A375 (cell line): ENCODE measurements around the gene NHP2. TPM values are rescaled to one million over a fixed set of nuclear protein-coding genes. Genes with fewer than 3 reads are reported as not detected.

Experiments
- total RNA-seq: library from RNA; depleted of rRNA; stranded (reverse); fragments of >200 nt; shearing (Covaris generic); gene quantifications from 2 replicates; pipeline ENCODE4 v1.2.3, GENCODE V29; 2014; rRNA removed

Gene NHP2
- 690 and 698 TPM in 2 replicates for total RNA-seq

DNA sequence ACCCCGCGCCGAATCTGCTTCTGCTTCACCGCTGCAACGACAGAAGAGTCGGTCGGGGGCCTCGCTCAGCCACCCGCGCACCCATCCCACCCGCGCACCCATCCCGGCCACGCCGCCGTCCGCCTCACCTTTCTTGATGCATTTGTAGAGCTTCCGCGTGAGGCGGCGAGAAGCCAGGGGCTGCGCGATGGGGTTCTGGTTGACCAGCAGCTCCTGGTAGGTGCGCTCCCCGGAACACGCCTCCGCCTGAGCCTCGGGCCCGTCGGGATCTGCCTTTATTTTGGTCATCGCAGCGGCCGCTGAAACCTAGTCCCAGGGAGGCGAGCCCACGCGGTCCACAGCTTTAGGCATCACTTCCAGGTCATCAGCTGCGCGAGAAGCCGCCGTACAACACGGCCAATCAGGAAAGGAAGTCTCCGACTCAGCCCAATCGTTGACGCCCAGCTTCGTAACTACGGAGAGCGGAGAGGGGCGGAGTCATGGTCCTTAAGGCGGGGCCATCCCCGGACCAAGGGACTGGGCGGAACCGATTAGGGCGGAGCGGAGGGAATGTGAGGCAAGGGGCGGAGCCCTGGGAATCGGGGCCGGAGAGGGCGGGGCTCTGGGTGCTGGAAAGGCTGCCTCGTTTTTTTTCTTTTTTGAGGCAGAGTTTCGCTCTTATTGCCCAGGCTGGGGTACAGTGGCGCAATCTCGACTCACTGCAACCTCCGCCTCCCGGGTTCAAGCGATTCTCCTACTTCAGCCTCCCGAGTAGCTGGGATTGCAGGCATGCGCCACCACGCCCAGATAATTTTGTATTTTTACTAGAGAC is at the start of gene NHP2:
Gene NHP2, minus strand, starts transcription at position 356 of the 811 bp plus-strand sequence. Its CDS starts 68 bp downstream, at position 288.

DNA sequence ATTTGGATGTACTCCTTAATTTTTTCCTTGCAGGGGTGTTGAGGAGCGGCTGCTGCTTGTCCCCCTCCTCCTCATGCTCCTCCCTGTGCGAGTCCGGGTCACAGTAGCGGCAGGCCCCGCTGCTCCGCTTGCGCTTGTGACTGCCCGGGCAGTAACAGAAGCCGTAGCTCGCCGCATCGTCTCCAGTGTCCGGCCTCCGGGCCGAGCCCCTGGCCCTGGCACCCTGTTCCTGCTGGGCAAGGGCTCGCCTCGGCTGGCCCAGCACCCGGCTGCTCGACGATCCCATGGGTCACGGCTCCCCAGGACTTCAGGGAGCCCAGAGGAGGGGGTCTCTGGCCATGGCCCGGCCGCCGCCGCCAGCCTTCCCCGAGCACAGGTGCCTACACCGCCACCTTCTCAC is 33.3 kb upstream of the NHP2 start, which contains the start of gene GMCL2:
Gene GMCL2, minus strand, starts transcription at position 358 of the 400 bp plus-strand sequence. Its CDS starts 72 bp downstream, at position 286.

DNA sequence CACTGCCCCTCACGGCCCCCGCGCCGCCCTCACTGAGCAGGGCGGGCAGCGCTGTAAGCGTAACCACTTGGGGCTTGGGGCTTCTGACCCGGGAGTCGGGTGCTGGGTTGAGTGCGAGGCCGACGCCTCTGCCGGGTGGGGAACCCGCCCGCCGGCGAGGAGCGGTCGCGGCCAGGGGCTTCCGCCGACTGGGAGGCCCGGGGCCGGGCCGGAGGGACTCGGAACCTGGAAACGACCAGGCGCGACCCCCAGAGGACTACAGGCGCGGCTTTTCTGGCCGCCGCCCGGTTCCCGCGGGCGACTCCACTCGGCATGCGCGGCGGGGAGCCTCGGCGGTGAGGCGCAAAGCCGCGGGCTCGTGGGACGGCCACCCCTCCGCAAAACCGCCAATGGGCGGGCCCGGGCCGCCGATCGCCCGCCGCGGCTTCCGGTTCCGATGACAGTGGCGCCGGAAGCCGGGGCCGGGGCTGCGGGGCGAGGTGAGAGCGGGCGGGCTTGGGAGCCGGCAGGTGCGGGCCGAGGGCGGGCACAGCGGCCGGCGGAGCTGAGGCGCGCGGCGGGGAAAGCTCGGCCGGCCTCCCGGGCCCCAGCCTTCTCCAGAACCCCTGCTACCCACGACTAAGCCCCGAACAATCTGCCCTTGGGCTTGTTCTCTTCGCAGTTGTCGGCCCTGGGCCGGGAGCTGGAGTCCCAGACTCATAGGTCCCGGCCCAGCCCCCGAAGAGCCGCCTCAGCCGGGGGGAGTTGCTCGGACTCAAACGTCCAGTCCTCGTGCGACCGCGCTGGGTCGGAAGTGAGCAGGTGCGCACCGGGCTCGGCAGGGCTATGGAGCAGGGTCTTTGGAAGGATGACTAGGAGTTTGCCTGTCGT is 22.9 kb downstream of the NHP2 start, which contains the start of gene RMND5B:
Gene RMND5B, plus strand, starts transcription at position 439 of the 870 bp plus-strand sequence. CDS start 7,106 bp downstream, outside the sequence.

DNA sequence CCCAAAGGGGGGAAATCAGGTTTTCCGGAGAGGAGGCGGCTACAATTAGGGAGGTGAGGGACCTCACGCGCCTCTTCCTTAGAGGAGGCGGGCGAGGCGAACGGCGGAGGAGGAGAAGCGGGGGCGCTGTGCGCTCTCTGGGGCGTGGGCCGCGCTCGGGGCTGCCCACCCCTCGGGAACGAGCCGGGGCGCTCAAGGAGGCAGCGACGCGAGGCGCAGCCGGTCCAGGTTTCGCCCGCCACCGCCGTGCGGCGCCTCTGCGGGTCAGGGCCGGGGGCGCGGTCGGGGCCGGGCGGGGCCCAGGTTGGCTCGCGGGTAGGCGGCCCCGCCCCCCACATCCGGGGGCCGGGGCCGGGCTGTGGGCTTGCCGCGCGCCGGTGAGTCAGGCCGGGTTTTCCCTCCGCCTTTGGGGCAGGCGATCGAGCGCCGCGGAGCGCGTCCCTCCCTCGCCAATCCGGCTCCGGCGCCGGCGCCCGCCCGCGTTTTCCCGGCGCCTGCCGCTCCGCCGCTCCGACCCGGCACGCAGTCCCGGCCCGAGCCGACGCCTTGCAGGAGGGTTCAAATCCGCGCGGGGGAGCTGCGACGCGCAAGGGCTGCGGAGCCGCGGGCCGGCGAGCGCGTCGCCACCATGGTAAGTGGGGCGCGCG is 40.4 kb downstream of the NHP2 start, which contains the start of gene N4BP3:
Gene N4BP3, plus strand, starts transcription at position 392 of the 647 bp plus-strand sequence. CDS start 6,052 bp downstream, outside the sequence.

Other genes with a start within 250 kb of the NHP2 start
- not detected in 2 replicates for gene PROP1, start 157.6 kb downstream of the NHP2 start, total RNA-seq
- gene N4BP3, start 40.4 kb downstream of the NHP2 start, total RNA-seq: 0.03 and 0.15 TPM in 2 replicates
- gene RMND5B, start 22.9 kb downstream of the NHP2 start, total RNA-seq: 24.3 and 32.3 TPM in 2 replicates
- gene GMCL2, start 33.5 kb upstream of the NHP2 start, total RNA-seq: not detected in 2 replicates
- gene HNRNPAB, start 50.6 kb upstream of the NHP2 start, total RNA-seq: 145 and 155 TPM in 2 replicates
- 36.3 and 37.4 TPM in 2 replicates for gene PHYKPL, start 78.9 kb upstream of the NHP2 start, total RNA-seq